Stimulated activated CD4-positive, alpha-beta T cell treated with anti-CD3 and anti-CD28 coated beads, TNF-alpha, amount 100 ng/mL, for 1 hour (primary cell): Measurements from ENCODE around the gene CITED2.

Source experiments
- DNase-seq, 3 donors: peaks; one replicate each; pipeline ENCODE4 v3.0.0-alpha.2; 2020; ENCODE audit warnings: low read depth in 3 of 3, low spot score in 1 of 3

CITED2 gene

GRCh38 chr6:139330826-139331500 lies 43.5 kb downstream of the CITED2 start:
- DNase-seq, result no peak

GRCh38 chr6:139330306-139330705 lies 44.1 kb downstream of the CITED2 start:
- DNase-seq, result no peak

DNA sequence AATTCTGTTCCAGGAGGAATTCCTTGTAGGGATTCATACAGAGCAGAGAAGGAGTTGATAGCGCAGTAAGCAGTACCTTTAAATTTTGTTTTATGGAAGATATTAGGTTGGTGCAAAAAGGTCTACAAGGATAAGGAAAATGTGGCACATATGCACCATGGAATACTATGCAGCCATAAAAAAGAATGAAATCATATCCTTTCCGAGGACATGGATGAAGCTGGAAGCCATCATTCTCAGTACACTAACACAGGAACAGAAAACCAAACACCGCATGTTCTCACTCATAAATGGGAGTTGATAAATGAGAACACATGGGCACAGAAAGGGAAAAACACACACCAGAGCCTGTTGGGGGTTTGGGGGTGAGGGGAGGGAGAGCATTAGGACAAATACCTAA lies 45.2 kb downstream of the CITED2 start:
- DNase-seq, result no peak

DNA sequence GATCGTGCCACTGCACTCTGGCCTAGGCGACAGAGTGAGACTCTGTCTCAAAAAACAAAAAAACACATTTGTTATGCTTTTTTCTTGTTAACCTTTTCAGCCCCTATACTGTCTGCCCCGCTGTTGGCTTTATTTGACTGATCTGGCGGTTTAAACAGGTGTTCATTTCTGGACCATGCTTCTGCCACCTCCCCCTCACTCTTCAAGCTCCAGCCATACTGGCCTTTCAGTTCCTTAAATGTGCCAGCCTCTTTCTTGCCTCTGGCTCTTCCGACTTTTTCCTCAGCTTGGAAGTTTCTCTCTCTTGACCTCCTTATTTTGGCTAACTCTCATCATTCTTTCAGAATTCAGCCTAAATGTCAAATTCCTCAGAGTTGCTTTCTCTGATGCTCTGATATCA lies 47.4 kb downstream of the CITED2 start:
- no peak for DNase-seq

- no peak for DNase-seq
Observed at GRCh38 chr6:139325686-139326085, 48.8 kb downstream of the CITED2 start.

- no peak for DNase-seq
Observed at GRCh38 chr6:139325125-139325524, 49.3 kb downstream of the CITED2 start.

DNA sequence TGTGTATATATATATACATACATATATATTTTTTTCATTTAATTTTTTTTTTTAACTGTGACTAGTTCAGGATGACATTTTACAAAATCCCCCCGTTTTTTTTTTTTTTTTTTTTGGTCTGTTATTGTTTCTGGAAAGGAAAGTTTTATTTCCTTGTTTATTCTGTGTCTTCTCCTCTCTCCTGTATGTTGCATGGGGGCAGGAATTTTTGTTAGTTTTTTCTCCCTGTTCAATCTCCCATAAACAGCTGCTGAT lies 50.2 kb downstream of the CITED2 start:
- no peak for DNase-seq

GRCh38 chr6:139323511-139324300 lies 50.7 kb downstream of the CITED2 start:
- peak; percentile 47 to 51 (median 50) for DNase-seq
